Measurements from ENCODE around the gene ALAS1.
"Not testable (repeated sequence)": the region's sequence is repeated elsewhere in the genome, so short reads cannot be mapped to it uniquely, and the experiment has no call there.

Gene ALAS1

GRCh38 chr3:52197842-52198625 is at the start of gene ALAS1:
TSS of gene ALAS1 (plus strand) at chr3:52198160. CDS start at chr3:52199242, 1,082 bp downstream.
- DNase-seq = peak in 13 of 14 donors; percentile 68 to 95 (median 85)

DNA sequence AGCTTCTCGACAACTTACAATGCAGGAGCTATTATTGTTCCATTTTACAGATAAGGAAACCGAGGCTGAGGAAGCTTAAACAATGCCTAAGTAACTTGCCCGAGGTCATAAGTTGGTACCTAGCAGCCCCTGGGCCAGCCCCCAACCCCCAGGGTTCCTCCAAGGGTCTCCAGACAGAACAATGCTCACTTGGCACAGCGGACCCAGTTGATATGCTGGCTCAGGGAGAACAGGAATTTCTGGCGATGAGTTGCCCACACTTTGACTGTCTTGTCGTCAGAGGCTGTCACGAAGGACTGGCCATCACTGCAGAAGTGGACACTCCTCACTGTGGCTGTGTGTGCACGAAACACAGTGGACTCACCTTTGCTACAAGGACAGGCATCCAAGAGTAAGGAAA is 48.9 kb upstream of the ALAS1 start:
- no peak for DNase-seq

- DNase-seq = no peak
Measured at GRCh38 chr3:52149726-52150125, 48.2 kb upstream of the ALAS1 start.

- no peak for DNase-seq
Measured at GRCh38 chr3:52150357-52150756, 47.6 kb upstream of the ALAS1 start.

DNA sequence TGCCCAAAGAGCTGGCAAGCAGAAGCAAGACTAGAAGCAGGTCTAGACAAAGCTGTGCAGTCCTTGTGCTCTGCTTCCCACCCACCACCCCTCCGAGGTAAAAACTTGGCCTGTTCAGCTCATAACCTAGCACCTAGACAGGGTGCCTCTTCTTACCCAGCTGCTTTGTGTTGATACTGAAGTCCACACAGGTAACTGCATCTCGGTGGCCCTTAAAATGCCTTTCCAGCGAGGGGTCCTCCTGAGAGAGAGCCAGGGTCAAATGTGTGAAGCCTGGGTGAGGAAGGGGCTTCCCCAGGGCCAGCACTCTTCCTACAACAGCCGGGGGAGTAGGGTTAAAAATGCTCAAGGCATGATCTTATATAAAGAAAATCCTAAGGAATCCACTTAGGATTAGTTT is 47.1 kb upstream of the ALAS1 start:
- DNase-seq = no peak

GRCh38 chr3:52151991-52152390 is 46.0 kb upstream of the ALAS1 start:
- not testable (repeated sequence) for DNase-seq

DNA sequence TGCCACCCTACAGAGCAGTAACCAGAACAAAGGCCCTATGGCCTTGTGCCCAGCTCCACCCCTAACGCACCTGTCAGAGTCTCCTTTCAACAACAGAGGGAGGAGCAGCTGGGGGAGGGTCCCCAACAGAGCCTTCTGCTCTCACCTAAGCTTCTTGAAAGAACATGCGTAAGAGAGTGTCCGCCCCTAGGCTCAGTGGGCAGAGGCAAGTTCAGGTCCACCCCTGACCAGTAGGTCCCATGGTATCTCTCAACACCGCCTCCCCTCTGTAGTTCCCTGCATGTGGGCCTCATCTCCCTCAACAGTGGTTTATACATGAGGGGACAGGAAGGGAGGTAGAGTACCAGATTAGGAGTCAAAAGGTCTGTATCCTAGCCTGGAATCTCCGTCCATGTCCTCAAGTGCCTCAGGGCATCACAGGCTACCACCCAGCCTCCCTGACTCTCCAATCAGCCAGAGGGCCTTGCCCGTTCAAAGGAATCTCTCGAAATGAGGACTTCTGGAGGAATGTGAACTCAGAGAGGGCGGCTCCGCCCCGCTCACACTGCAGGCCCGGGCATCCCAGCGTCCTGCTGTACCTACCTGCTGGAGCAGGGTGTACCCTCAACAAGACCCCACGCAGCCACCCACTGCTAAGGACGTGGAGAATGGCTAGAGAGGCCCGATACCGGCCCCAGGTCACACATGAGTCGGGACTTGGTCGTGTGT is 44.4 kb upstream of the ALAS1 start:
- no peak for DNase-seq

DNA sequence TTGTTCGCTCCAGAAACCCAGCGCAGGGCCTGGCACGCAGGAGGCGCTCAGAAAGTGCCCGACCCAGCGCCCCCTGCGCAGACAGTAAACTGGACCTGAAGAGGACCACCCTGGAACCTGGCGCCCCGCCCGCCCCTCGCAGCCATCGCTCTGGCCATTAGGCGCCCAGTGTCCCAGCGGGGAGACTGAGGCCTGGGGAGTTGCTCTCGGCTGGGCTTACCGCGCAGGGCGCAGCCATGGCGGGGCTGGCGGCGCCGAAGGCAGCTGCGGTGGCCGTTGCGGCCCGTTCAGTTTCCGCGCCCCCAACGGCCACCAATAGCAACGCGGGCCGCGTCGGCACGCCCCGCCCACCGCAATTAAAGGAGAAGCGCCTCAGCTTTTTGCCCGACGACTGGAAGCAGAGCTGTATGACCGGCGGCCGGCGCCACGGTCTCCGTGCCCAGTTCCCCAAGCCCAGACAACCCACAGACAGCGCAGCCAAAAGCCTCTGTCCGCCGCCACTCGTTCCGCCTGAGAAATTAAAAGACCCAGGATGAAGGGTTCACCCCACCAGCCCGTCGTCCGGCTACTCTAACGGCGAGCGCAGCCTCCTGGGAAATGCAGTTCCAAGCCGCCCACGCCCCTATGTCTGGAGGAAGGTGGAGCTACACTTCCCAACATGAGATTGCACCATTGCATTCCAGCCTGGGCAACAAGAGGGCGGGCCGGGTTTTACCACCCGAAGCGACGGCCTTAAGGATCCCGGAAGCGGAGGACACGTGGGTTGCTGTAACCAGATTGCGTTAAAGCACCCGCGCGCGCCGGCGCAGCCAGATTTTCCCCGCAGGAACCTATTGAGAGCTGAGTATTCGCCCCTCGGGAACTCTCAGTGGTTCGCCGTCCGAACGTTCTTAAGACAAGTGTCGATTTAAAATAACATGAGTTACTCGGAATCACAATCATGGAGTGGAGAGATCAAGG is 43.5 kb upstream of the ALAS1 start, which contains the start of gene POC1A:
TSS of gene POC1A (minus strand) at position 289 of the 960 bp plus-strand sequence. CDS start at position 238, 51 bp downstream.
- DNase-seq = peak; percentile 56 to 97 (median 92)

GRCh38 chr3:52155912-52156311 is 42.0 kb upstream of the ALAS1 start:
- DNase-seq = no peak

DNA sequence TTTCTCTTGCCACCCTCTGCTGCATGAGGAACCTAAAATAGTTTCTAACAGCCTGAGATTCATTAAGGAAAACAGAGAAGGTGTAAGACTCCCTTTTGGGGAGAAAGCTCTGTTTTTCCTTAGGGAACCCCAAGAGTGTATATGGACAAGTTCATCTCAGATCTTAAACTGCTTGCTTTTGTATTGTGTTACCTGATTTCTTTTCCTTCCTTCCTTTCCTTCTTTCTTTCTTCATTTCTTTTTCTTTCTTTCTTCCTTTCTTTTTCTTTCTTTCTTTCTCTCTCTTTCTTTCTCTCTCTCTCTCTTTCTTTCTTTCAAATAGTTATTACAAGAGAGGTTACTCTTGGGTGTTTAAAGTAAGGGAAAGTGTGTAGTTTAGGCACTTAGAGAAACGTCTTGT is 38.5 kb upstream of the ALAS1 start:
- no peak for DNase-seq

- no peak for DNase-seq
Measured at GRCh38 chr3:52162250-52162872, 35.6 kb upstream of the ALAS1 start.

DNA sequence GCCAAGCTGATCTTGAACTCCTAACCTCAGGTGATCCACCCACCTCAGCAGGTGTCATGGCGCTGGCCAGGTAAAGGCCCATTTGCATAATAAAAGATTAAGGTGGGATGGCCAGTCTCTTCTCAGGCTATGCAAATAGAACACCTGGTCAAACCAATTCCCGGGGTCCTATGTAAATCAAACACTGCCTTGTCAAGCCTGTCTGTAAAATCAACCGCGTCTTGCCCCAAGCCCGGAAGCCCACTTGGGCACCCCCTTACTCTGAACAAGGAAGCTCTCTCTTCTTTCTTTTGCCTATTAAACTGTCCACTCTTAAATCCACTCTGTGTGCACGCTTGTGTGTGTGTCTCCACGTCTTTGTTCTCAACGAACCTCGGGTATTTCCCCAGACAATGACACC is 30.7 kb upstream of the ALAS1 start:
- no peak for DNase-seq

DNA sequence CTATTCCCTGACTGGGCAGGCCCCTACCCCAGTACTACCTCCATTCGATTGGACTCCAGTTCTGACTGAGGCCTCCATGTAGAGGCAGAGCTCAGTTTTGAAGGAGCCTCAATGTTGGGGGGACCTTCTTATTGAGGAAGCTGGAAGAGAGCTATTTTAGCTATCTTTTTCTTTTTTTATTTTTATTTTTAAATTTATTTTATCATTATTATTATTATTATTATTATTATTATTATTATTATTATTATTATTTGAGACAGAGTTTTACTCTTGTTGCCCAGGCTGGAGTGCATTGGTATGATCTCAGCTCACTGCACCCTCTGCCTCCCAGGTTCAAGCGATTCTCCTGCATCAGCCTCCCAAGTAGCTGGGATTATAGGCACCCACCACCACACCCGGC is 27.7 kb upstream of the ALAS1 start:
- DNase-seq = not testable (repeated sequence)

- DNase-seq = no peak
Measured at GRCh38 chr3:52171514-52172261, 26.3 kb upstream of the ALAS1 start.

- DNase-seq = peak in 6 of 14 donors; percentile 18 to 84 (median 24)
Measured at GRCh38 chr3:52172262-52172757, 25.6 kb upstream of the ALAS1 start.

GRCh38 chr3:52173101-52173500 is 24.9 kb upstream of the ALAS1 start:
- DNase-seq = no peak

DNA sequence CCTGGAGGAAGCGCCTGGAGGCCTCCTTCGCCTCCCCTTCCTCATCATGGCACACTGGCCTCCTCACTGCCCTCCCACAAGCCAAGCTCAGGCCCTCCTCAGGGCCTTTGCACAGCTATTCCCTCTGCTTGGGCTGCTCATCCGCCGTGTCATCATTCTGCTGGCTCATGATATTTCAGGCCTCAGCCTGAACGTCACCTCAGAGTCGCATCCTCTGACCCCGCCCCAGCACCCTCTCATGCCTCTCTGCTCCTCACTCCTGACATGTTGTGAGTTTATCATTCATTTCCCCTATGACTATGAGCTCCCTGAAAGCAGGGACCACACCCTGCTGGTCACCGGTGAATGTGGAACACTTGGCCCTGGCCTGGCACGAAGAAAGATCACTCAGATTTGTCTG is 23.1 kb upstream of the ALAS1 start:
- no peak for DNase-seq

DNA sequence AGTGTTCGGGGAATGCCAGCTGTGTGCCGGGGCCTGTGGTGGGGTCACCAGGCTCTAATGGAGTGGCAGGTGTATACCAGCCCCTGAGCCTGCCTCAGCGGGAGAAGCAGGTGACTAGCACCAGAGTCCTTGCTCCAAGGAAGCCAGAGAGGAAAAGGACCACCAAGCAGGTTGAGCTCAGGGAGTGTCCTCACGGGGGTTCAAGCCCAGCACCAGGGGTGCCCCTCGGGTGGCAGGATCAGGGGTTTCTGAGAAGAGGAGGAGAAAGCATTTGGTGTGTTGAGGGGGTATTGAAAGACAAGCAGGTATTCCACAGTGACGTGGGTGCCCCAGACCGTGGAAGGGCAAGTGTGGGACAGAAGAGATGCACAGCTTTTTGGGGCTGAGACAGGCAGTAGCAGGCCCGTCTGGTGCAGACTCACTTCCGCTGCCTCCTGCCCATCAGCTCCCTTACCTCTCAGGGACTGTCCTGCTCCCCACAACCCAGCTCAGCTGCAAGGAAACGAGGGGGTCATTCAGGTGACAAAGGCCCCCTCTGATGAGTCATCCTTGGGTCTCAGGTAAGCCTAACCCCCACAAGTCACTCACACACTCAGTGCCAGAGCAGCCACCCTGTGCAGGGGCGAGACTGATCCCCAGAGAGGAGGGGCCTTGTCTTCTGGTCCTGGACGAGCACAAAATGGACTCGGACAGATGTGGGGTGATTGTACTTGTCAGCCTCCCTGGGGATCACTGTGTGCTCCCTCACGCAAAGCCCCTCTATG is 22.4 kb upstream of the ALAS1 start:
- DNase-seq = no peak

DNA sequence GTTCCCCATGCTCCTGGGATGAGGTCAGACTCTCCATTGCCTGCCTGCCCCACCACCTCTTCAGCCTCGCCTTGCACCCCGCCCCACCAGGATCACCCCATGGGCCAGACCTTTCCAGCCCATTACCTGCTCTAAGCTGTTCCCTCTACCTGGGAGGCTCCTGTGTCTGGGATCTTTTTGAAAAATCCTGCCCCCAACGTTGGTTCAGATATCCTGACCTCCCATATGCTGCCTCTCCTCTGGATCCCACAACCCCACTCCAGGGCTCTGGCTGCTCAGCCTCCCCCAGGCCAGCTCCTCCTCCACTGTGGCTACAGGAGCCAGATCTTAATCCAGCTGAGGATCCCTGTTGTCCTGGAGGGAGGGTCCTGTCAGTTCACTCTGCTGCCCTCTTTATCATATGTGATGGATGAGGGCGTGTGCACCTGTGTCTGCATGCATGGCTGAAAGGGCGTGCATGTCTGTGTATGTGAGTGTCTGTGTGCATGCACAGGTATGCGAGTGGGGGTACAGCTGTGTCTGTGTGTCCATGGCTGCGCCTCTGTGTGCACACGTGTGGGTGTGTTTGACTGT is 21.7 kb upstream of the ALAS1 start:
- no peak for DNase-seq

Data from C1 segment of cervical spinal cord (tissue), 14 donors.